Brain microvascular endothelial cell (primary cell): ENCODE data around the gene ANKFY1.

Experiments used
- DNase-seq: peaks from one replicate; pipeline ENCODE4 v3.0.0-alpha.2; 2020
- H3K27ac ChIP-seq: fragments of 250-450 bp; sonication (Bioruptor Pico); 2 replicates; pipeline ENCODE4 v1.5.1; 2020; ENCODE audit warnings: mild to moderate bottlenecking, moderate library complexity
- H3K27me3 ChIP-seq: fragments of 250-450 bp; sonication (Bioruptor Pico); replicated peaks from 2 replicates; pipeline ENCODE4 v1.5.1; 2020; ENCODE audit warnings: mild to moderate bottlenecking
- H3K36me3 ChIP-seq: fragments of 250-450 bp; sonication (Bioruptor Pico); replicated peaks from 2 replicates; pipeline ENCODE4 v1.5.1; 2020; ENCODE audit warnings: mild to moderate bottlenecking
- H3K4me3 ChIP-seq: 2 replicates; pipeline ENCODE4 v1.5.1; 2011; ENCODE audit warnings: low read depth, mild to moderate bottlenecking, control low read depth, low read length, moderate library complexity
- CTCF ChIP-seq: IDR thresholded peaks from 2 replicates; pipeline ENCODE4 v1.5.1; 2011; ENCODE audit warnings: low read depth, mild to moderate bottlenecking, moderate library complexity, low read length, control low read depth, inconsistent platforms; ENCODE audit errors: missing control alignments
- in situ Hi-C: cut with HindIII; loops from 2 replicates; pipeline ENCODE4 v1.10.0; 2017; ENCODE audit warnings: low sequenced_read_pairs, low pct_ligation_motif_present

The ANKFY1 gene

GRCh38 chr17:4221163-4221562 lies 42.6 kb downstream of the ANKFY1 start:
- no peak overlapping the region for H3K27ac ChIP-seq
- no peaks in the 10 kb centered on the region for H3K27me3 ChIP-seq
- no peak for TF ChIP-seq CTCF
- in situ Hi-C loops = loop anchor here (25.0 kb wide), 1 partner anchor 191 kb away; no protein-coding TSS in a partner anchor
- H3K36me3 ChIP-seq = peaks cover 6% of the 10 kb centered on the region
- no peak for DNase-seq
- H3K4me3 ChIP-seq = no peak overlapping the region

- Histone ChIP-seq H3K27ac (no peak overlapping the region), H3K27me3 (no peaks in the 10 kb centered on the region), H3K36me3 (peaks cover 6% of the 10 kb centered on the region), H3K4me3 (no peak overlapping the region)
- in situ Hi-C loops = loop anchor here (25.0 kb wide), 1 partner anchor 192 kb away; no protein-coding TSS in a partner anchor
- TF ChIP-seq CTCF = no peak
- DNase-seq = no peak
Measured at GRCh38 chr17:4220655-4221054, 43.1 kb downstream of the ANKFY1 start.

GRCh38 chr17:4219241-4219640 lies 44.5 kb downstream of the ANKFY1 start:
- Histone ChIP-seq H3K27ac (no peak overlapping the region), H3K27me3 (no peaks in the 10 kb centered on the region), H3K4me3 (no peak overlapping the region), H3K36me3 (peaks cover 6% of the 10 kb centered on the region)
- TF ChIP-seq CTCF = no peak
- in situ Hi-C loops = loop anchor here (25.0 kb wide), 1 partner anchor 193 kb away; no protein-coding TSS in a partner anchor
- DNase-seq = no peak

- DNase-seq = no peak
- Histone ChIP-seq H3K4me3 (no peak overlapping the region), H3K27ac (no peak overlapping the region), H3K27me3 (no peaks in the 10 kb centered on the region), H3K36me3 (no peaks in the 10 kb centered on the region)
- TF ChIP-seq CTCF = no peak
- in situ Hi-C loops = loop anchor here (25.0 kb wide), 1 partner anchor 196 kb away; no protein-coding TSS in a partner anchor
Measured at GRCh38 chr17:4215882-4216570, 47.8 kb downstream of the ANKFY1 start.

GRCh38 chr17:4214157-4214556 lies 49.6 kb downstream of the ANKFY1 start:
- H3K27ac ChIP-seq = no peak overlapping the region
- H3K4me3 ChIP-seq = no peak overlapping the region
- no peaks in the 10 kb centered on the region for H3K27me3 ChIP-seq
- peaks cover 6% of the 10 kb centered on the region for H3K36me3 ChIP-seq
- DNase-seq = no peak
- in situ Hi-C loops = loop anchor here (25.0 kb wide), 1 partner anchor 198 kb away; no protein-coding TSS in a partner anchor
- TF ChIP-seq CTCF = no peak
